ENCODE measurements around the gene SNAPC4.

SNAPC4 gene

DNA sequence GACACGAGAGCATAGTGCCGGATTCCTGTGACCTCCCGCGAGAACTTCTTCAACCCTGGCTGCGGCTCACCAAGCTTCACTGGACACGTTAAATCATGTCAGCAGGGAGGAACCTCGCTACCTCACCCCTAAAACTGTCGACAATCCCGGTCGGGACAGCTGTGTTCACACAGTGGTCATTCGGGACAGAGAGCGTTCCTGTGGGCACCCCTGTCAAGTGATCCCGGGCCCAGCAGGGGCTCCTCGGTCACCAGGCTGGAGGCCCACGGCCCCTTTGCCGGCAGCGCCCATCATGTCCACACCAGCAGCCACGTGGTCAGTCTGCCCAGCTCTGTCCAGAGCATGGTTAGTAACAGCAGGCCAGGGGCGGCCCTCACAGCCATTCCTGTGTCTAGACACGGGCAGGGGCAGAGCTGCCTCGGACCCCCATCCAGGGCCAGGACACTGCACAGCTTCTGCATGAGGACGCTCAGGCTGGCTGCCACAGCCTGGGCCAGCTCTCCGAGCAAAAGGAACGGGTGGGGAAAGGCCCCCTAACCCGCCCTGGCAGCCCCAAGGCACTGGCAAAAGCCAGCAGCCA, 36.2 kb upstream of the SNAPC4 start:
- TF ChIP-seq, protein P1, sequence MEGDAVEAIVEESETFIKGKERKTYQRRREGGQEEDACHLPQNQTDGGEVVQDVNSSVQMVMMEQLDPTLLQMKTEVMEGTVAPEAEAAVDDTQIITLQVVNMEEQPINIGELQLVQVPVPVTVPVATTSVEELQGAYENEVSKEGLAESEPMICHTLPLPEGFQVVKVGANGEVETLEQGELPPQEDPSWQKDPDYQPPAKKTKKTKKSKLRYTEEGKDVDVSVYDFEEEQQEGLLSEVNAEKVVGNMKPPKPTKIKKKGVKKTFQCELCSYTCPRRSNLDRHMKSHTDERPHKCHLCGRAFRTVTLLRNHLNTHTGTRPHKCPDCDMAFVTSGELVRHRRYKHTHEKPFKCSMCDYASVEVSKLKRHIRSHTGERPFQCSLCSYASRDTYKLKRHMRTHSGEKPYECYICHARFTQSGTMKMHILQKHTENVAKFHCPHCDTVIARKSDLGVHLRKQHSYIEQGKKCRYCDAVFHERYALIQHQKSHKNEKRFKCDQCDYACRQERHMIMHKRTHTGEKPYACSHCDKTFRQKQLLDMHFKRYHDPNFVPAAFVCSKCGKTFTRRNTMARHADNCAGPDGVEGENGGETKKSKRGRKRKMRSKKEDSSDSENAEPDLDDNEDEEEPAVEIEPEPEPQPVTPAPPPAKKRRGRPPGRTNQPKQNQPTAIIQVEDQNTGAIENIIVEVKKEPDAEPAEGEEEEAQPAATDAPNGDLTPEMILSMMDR (IDR thresholded peaks at IDR 0.05; ENCODE audit: poor library complexity, severe bottlenecking), result no peak
- Histone ChIP-seq H3K4me3 (ENCODE audit: severe bottlenecking) (no peak overlapping the region), H3K9me3 (ENCODE audit: severe bottlenecking) (no peaks in the 10 kb centered on the region), H3K27me3 (ENCODE audit: insufficient read depth, poor library complexity, severe bottlenecking) (no peaks in the 10 kb centered on the region), H3K36me3 (ENCODE audit: low read depth) (peaks cover 31% of the 10 kb centered on the region), H3K27ac (ENCODE audit: poor library complexity, severe bottlenecking) (no peak overlapping the region), H3K4me1 (ENCODE audit: insufficient read depth, poor library complexity, severe bottlenecking) (peaks cover 6% of the 10 kb centered on the region)
- DNase-seq (ENCODE audit: low spot score), result peak; percentile 58
- no peak for ATAC-seq (ENCODE audit: low read depth)

DNA sequence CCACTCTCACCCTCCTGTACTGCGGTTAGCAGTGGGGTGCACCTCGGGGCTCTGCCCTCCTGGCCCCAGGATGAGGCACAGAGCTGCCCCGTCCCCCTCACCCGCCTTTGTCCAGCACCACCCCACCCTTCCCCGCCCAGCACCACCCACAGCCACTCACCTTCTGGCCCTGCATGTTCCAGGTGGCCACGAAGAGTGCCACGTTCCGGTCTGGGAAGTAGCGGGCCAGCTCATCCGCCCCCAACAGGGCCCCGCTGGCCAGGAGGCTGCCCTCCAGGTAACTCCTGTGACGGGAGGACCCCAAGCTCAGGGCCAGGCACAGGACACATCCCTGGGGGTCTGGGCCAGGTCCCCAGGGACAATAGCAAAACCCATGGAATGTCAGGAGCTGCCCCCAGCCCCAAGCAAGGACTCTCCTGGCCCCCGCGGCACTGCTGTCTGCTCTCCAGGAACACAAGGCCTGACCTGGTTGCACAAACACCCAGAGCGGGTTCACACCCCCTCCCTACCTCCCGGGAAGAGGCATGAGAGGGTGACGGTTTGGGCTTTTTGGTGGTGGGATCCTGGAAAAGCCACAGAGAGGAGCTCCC, 34.7 kb upstream of the SNAPC4 start:
- no peak overlapping the region for H3K27ac ChIP-seq (ENCODE audit: poor library complexity, severe bottlenecking)
- H3K27me3 ChIP-seq (ENCODE audit: insufficient read depth, poor library complexity, severe bottlenecking), result no peaks in the 10 kb centered on the region
- TF ChIP-seq, protein P1 (IDR thresholded peaks at IDR 0.05; ENCODE audit: poor library complexity, severe bottlenecking), result no peak
- H3K9me3 ChIP-seq (ENCODE audit: severe bottlenecking), result no peaks in the 10 kb centered on the region
- H3K36me3 ChIP-seq (ENCODE audit: low read depth), result peaks cover 27% of the 10 kb centered on the region
- H3K4me3 ChIP-seq (ENCODE audit: severe bottlenecking), result no peak overlapping the region
- peak; percentile 57 for DNase-seq (ENCODE audit: low spot score)
- ATAC-seq (ENCODE audit: low read depth), result no peak
- H3K4me1 ChIP-seq (ENCODE audit: insufficient read depth, poor library complexity, severe bottlenecking), result peaks cover 6% of the 10 kb centered on the region

DNA sequence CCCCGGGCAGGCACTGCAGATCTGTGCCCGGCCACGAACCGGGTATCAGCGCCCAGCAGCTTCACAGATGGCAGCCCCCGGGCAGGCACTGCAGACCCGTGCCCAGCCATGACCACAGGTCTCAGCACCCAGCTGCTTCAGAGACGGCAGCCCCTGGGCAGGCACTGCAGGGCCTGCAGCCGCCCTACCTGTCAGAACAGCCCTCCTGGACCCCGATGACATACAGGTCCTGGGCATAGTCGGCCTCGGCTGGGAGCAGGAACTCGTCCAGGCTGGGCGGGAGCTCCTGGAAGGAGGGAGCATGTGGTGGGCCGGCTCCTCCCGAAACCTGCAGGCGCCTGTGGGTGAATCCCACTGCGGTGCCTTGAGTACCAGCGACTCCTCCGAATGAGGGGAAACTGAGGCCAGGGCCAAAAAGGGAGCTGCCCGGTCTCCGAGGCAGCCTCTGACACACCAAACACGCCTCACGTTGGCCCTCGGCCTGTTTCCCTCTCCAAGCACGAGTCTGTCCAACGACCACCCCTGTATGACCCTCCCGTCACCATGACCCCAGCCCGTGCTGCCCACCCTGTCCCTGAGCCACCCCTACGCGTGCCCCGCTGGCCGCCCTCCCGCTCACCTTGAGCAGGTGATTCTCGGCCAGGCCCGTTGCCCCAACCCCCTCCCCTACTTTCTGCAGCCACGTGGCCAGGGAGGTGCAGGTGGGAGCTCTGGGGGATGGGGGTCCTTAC, 34.0 kb upstream of the SNAPC4 start:
- no peak for ATAC-seq (ENCODE audit: low read depth)
- Histone ChIP-seq H3K9me3 (ENCODE audit: severe bottlenecking) (no peaks in the 10 kb centered on the region), H3K36me3 (ENCODE audit: low read depth) (peaks cover 32% of the 10 kb centered on the region), H3K27ac (ENCODE audit: poor library complexity, severe bottlenecking) (no peak overlapping the region), H3K4me1 (ENCODE audit: insufficient read depth, poor library complexity, severe bottlenecking) (peaks cover 6% of the 10 kb centered on the region), H3K4me3 (ENCODE audit: severe bottlenecking) (no peak overlapping the region), H3K27me3 (ENCODE audit: insufficient read depth, poor library complexity, severe bottlenecking) (no peaks in the 10 kb centered on the region)
- TF ChIP-seq, protein P1 (IDR thresholded peaks at IDR 0.05; ENCODE audit: poor library complexity, severe bottlenecking), result no peak
- DNase-seq (ENCODE audit: low spot score), result peak; percentile 65

DNA sequence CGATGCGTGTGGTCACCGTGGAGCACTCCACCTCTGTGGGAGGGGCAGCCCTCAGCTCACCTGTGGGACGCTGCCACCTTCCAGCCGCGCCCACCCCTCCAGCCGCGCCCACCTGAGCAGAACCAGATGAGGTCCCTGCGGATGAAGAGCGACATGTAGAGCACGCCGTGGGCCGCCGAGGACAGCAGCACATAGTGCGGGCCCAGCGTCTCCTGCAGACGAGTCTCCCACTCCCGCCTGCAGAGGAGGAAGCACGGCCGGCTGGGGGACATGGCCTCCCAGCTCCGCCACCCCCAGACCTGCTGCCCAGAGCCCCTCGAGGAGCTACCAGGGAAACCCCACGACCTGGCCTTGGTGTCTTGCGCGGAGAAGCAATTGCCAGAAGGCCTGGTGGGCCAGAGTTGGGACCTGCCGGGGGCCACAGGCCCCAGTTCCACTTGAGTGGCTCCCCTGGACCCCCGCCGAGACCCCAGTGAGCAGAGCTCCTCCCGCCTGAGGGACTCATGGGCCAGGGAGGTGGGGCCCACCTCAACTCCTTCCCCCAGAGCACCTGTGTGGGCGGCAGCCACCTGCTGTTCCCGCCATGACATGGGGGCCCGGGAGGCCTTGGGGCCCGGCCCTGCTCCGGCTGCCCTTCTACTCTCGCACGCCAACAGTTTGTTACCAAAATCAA, 33.2 kb upstream of the SNAPC4 start:
- Histone ChIP-seq H3K9me3 (ENCODE audit: severe bottlenecking) (no peaks in the 10 kb centered on the region), H3K4me3 (ENCODE audit: severe bottlenecking) (no peak overlapping the region), H3K27me3 (ENCODE audit: insufficient read depth, poor library complexity, severe bottlenecking) (no peaks in the 10 kb centered on the region), H3K36me3 (ENCODE audit: low read depth) (peaks cover 32% of the 10 kb centered on the region), H3K27ac (ENCODE audit: poor library complexity, severe bottlenecking) (no peak overlapping the region), H3K4me1 (ENCODE audit: insufficient read depth, poor library complexity, severe bottlenecking) (peaks cover 6% of the 10 kb centered on the region)
- DNase-seq (ENCODE audit: low spot score) (peak; percentile 67), ATAC-seq (ENCODE audit: low read depth) (no peak)
- TF ChIP-seq, protein P1 (IDR thresholded peaks at IDR 0.05; ENCODE audit: poor library complexity, severe bottlenecking), result no peak

All from RWPE2 (cell line).